ENCODE data around the gene MACROD1. TPM values are rescaled to one million over a fixed set of nuclear protein-coding genes. Genes with fewer than 3 reads are reported as not detected.

The MACROD1 gene
- total and polyA plus RNA-seq, 2 of the 13 experiments (the other 11 are each of a cell fraction or from before 2014, with no cell fraction given): 23.1 to 34.5 TPM

DNA sequence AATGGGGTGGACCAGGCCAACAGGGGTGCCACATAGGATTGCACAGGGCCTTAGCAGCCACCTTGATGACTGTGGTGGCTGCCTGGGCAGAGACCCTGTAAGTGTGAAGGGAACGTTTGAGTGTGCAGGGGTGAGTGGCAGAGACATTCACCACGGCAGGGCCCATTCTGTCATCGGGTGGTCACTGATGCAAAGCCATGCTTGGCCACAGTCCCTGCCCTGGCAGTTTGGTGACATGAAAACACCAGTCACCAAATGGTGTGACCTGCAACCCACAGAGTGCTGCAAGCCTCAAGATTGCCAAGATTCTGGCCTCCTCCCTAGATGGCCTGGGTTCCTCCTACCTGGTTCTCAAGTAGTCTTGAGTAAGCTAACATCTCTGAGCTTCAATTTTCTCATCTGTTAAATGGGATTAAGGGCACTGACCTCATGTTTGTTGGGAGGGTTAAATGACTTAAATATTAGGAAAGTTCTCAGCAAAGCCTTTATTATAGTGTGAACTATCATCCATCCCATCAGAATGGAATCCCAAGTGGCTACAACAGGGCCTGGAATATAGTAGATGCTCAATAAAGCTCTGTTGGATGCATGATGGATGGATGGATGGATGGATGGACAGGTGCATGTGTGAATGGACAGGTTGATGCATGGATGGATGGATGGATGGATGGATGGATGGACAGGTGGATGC is 53.0 kb downstream of the MACROD1 start (continued):
- TF ChIP-seq, protein P1, sequence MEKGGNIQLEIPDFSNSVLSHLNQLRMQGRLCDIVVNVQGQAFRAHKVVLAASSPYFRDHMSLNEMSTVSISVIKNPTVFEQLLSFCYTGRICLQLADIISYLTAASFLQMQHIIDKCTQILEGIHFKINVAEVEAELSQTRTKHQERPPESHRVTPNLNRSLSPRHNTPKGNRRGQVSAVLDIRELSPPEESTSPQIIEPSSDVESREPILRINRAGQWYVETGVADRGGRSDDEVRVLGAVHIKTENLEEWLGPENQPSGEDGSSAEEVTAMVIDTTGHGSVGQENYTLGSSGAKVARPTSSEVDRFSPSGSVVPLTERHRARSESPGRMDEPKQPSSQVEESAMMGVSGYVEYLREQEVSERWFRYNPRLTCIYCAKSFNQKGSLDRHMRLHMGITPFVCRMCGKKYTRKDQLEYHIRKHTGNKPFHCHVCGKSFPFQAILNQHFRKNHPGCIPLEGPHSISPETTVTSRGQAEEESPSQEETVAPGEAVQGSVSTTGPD (CRISPR knock-in tag; IDR thresholded peaks at IDR 0.05): no peak

DNA sequence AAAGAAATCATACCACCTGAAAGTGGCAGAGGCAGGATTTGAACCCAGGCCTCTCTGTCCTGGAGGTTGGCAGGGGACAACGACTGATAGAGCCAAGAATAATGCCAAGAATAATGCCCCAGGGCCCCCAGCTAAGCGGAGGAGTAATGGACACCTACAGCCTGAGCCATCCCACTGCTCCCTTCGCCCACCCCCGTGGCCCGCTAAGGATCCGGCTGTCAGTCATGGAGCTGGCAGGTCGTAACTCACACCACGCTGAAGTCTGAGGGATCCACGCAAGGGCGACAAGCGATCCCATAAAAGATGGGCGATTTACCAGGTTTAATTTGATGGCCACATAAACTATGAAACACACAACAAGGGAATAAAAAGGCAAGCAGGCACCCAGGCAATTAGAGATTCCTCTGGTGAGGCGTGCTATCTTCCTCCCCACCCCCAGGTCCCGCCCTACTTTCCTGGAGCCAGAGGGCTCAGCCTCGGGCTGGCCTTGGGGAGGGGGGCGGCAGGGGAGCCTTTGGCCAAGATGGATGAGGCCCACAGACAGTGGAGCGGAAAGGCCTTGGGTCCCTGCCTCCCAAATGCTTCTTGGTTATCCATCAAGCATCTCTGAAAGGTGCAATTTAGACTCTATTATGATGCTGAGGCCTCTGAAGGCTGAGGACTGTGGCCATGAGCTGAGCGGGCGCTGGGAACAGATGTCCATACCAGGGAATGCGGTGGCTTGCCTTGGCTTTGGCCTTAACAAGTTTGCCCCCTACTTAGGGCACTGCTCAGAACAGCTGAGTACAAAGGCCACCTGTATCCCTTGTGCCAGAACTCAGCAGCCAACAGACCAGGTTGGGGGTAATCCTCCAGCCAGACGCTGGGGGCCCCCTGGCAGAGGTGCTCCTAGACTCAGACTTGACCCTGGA is 55.2 kb downstream of the MACROD1 start:
- no peak overlapping the region for H3K4me3 ChIP-seq (replicated peaks in 1 of 3; ENCODE audit: insufficient read depth in 1 of 3, low read depth in 2 of 3, low read length in 3 of 3)
- no peaks in the 10 kb centered on the region for H3K79me2 ChIP-seq (ENCODE audit: insufficient read depth, low read length)
- no peaks in the 10 kb centered on the region for H3K9me3 ChIP-seq (ENCODE audit: low read length)
- H2AFZ ChIP-seq (ENCODE audit: low read length): no peak overlapping the region
- H3K4me2 ChIP-seq (ENCODE audit: low read depth, low read length): no peak overlapping the region
- H3K9ac ChIP-seq (ENCODE audit: insufficient read depth, low read depth, low read length): no peak overlapping the region
- in situ Hi-C loops (cut with HindIII; ENCODE audit: extremely low pct_ligation_motif_present, low pct_unique_long_range_greater_than_20kb): no loop called here
- ChIA-PET POLR2A (no interaction called here), CTCF (ENCODE audit: low intra/inter-chr PET ratio, low total read pairs) (no interaction called here)
- H3K27ac ChIP-seq (ENCODE audit: extremely low read length, insufficient read depth, low read length): no peak overlapping the region
- H3K4me1 ChIP-seq (ENCODE audit: insufficient read depth, low read length): peaks cover 17% of the 10 kb centered on the region
- no TSS peak for BruUV-seq (replicated peaks)
- FAIRE-seq (no peak), ATAC-seq (peak; percentile 26; the same call in 2 of the 3 replicates), DNase-seq (ENCODE audit: low spot score) (no peak)
- TF ChIP-seq ARNT (IDR thresholded peaks at IDR 0.05) (no peak), RAD21 (CRISPR knock-in tag; IDR thresholded peaks at IDR 0.05) (no peak), ZNF253 (CRISPR knock-in tag; IDR thresholded peaks at IDR 0.05; ENCODE audit: borderline replicate concordance) (no peak), TCF12 (IDR thresholded peaks at IDR 0.05) (no peak), TCF12 (CRISPR knock-in tag; IDR thresholded peaks at IDR 0.05) (no peak), HDAC6 (IDR thresholded peaks at IDR 0.05; ENCODE audit: low read depth, low read length) (no peak), SOX6 (IDR thresholded peaks at IDR 0.05) (no peak), SOX6 (CRISPR knock-in tag; IDR thresholded peaks at IDR 0.05) (no peak), EEA1 (CRISPR knock-in tag; IDR thresholded peaks at IDR 0.05; ENCODE audit: borderline replicate concordance) (no peak), MLLT10 (CRISPR knock-in tag; IDR thresholded peaks at IDR 0.05) (no peak), MATR3 (CRISPR knock-in tag; IDR thresholded peaks at IDR 0.05) (no peak), ZMYM2 (CRISPR knock-in tag; IDR thresholded peaks at IDR 0.05) (no peak)
- TF ChIP-seq, protein P2, sequence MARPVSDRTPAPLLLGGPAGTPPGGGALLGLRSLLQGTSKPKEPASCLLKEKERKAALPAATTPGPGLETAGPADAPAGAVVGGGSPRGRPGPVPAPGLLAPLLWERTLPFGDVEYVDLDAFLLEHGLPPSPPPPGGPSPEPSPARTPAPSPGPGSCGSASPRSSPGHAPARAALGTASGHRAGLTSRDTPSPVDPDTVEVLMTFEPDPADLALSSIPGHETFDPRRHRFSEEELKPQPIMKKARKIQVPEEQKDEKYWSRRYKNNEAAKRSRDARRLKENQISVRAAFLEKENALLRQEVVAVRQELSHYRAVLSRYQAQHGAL (CRISPR knock-in tag; IDR thresholded peaks at IDR 0.05; ENCODE audit: not compliant biosample characterization): no peak
- TF ChIP-seq, protein P3, sequence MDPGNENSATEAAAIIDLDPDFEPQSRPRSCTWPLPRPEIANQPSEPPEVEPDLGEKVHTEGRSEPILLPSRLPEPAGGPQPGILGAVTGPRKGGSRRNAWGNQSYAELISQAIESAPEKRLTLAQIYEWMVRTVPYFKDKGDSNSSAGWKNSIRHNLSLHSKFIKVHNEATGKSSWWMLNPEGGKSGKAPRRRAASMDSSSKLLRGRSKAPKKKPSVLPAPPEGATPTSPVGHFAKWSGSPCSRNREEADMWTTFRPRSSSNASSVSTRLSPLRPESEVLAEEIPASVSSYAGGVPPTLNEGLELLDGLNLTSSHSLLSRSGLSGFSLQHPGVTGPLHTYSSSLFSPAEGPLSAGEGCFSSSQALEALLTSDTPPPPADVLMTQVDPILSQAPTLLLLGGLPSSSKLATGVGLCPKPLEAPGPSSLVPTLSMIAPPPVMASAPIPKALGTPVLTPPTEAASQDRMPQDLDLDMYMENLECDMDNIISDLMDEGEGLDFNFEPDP (CRISPR knock-in tag; conservative IDR thresholded peaks at IDR 0.05): no peak
- no peaks in the 10 kb centered on the region for H3K27me3 ChIP-seq (ENCODE audit: control insufficient read depth in 1 of 2, insufficient read depth in 2 of 2, low read length in 2 of 2)
- peaks cover 18% of the 10 kb centered on the region for H4K20me1 ChIP-seq (ENCODE audit: insufficient read depth, low read length)
- H3K36me3 ChIP-seq (replicated peaks in 1 of 2; ENCODE audit: control insufficient read depth in 1 of 2, insufficient read depth in 2 of 2, low read length in 2 of 2): peaks cover 2 to 3% of the 10 kb centered on the region in 2 experiments; a peak in 2 of 5 replicates
- intact Hi-C loops (cut with micrococcal nuclease; ENCODE audit: unreplicated experiment): no loop called here
- 88% methylated on average over 20 of the region's 21 CpGs for WGBS (ENCODE audit: low lambda C conversion rate)

Data from HepG2 (cell line).